Sigmoid colon (tissue), 7 donors: ENCODE data around the gene ING4. TPM values are rescaled to one million over a fixed set of nuclear protein-coding genes. Genes with fewer than 3 reads are reported as not detected.

ENCODE experiments used
- DNase-seq: peaks from one replicate; pipeline ENCODE4 v3.0.0-alpha.2; 2019
- H3K27ac ChIP-seq, 4 donors: fragments of 200-600 bp; sonication (generic); one replicate each; pipeline ENCODE4 v1.5.1; 2016 to 2019; ENCODE audit warnings: mild to moderate bottlenecking in 1 of 4
- H3K27me3 ChIP-seq, 3 donors: fragments of 200-600 bp; sonication (generic); one replicate each; pipeline ENCODE4 v1.5.1; 2019; ENCODE audit warnings: mild to moderate bottlenecking in 1 of 3
- H3K36me3 ChIP-seq, 4 donors: fragments of 200-600 bp; sonication (generic); one replicate each; pipeline ENCODE4 v1.5.1; 2016 to 2019
- H3K4me1 ChIP-seq, 4 donors: fragments of 200-600 bp; sonication (generic); one replicate each; pipeline ENCODE4 v1.5.1; 2017 to 2019
- H3K4me3 ChIP-seq, 4 donors: fragments of 200-600 bp; sonication (generic); one replicate each; pipeline ENCODE4 v1.5.1; 2017 to 2019; ENCODE audit warnings: mild to moderate bottlenecking in 2 of 4, moderate library complexity in 1 of 4
- H3K9me3 ChIP-seq, 4 donors: fragments of 200-600 bp in 3 of 4; sonication (generic) in 3 of 4; one replicate each; pipeline versions ENCODE4 v1.5.1 to v1.6.1; 2013 to 2019
- CTCF ChIP-seq, 4 experiments: fragments of 450-650 bp in 3 of 4; fragments of 200-600 bp in 1 of 4; IDR thresholded peaks; one replicate each; pipeline ENCODE4 v1.5.1; 2016 to 2019; ENCODE audit warnings: antibody characterized with exemption in 4 of 4, mild to moderate bottlenecking in 3 of 4, moderate library complexity in 2 of 4
- EP300 ChIP-seq, 4 donors: sonication (generic); formaldehyde crosslinking; IDR thresholded peaks; one replicate each; pipeline ENCODE4 v1.6.1; 2017; ENCODE audit warnings: antibody characterized with exemption in 4 of 4
- POLR2A ChIP-seq, 2 donors: fragments of 450-650 bp; IDR thresholded peaks; one replicate each; pipeline ENCODE4 v1.6.1; 2016; ENCODE audit warnings: antibody characterized with exemption in 2 of 2, mild to moderate bottlenecking in 2 of 2, moderate library complexity in 2 of 2
- POLR2AphosphoS5 ChIP-seq, 4 donors: sonication (generic); formaldehyde crosslinking; IDR thresholded peaks; one replicate each; pipeline ENCODE4 v1.6.1; 2017; ENCODE audit warnings: antibody characterized with exemption in 4 of 4
- WGBS, 2 donors: extraction: QIAGEN DNeasy Blood & Tissue Kit; methylation state at CpG; one replicate each; pipeline ENCODE4 v1.1.7; 2013; 5-methylcytosine and 5-hydroxymethylcytosine counted together
- intact Hi-C: fragments of 100-400 bp; cut with DNase I; formaldehyde crosslinking; loops from one replicate; pipeline ENCODE4 v1.15.1; 2023
- polyA plus RNA-seq, 3 donors: library from polyadenylated mRNA; stranded (reverse); fragments of 200-250 nt; gene quantifications; one replicate each; pipeline ENCODE4 v1.2.3, GENCODE V29; 2013
- total RNA-seq, 4 donors: library from RNA; depleted of rRNA; stranded (reverse); fragments of >200 nt; gene quantifications; one replicate each; pipeline ENCODE4 v1.1.0, GENCODE V29; 2016
- donor health status: healthy with polysubstance abuse.
- donor health status: Bipolar disorder and iron deficiency.
- donor health status: healthy.

Gene ING4
- total and polyA plus RNA-seq, 7 donors: 37.8 to 85.9 (median 59.5) TPM

GRCh38 chr12:6693832-6694355 lies 31.0 kb upstream of the ING4 start:
- no peak overlapping the region for H3K4me3 ChIP-seq
- TF ChIP-seq POLR2AphosphoS5 (IDR thresholded peaks at IDR 0.05) (no peak), POLR2A (IDR thresholded peaks at IDR 0.05) (no peak), EP300 (IDR thresholded peaks at IDR 0.05) (no peak), CTCF (IDR thresholded peaks at IDR 0.05) (no peak)
- intact Hi-C loops: no loop called here
- no peak for DNase-seq
- no peak overlapping the region for H3K27ac ChIP-seq
- 63 to 86% methylated on average over 4 of the region's 4 CpGs for WGBS, 2 donors
- H3K4me1 ChIP-seq: peaks cover 0 to 11% (median 10%) of the 10 kb centered on the region in 4 donors
- peaks cover 4 to 33% (median 29%) of the 10 kb centered on the region in 3 donors for H3K27me3 ChIP-seq
- no peaks in the 10 kb centered on the region for H3K9me3 ChIP-seq
- no peaks in the 10 kb centered on the region for H3K36me3 ChIP-seq

- Histone ChIP-seq H3K9me3 (no peaks in the 10 kb centered on the region), H3K27ac (no peak overlapping the region), H3K36me3 (no peaks in the 10 kb centered on the region), H3K27me3 (peaks cover 0 to 23% (median 19%) of the 10 kb centered on the region in 3 donors), H3K4me1 (peaks cover 0 to 18% (median 17%) of the 10 kb centered on the region in 4 donors), H3K4me3 (no peak overlapping the region)
- no peak for DNase-seq
- intact Hi-C loops: no loop called here
- TF ChIP-seq CTCF (IDR thresholded peaks at IDR 0.05) (no peak), POLR2AphosphoS5 (IDR thresholded peaks at IDR 0.05) (no peak), POLR2A (IDR thresholded peaks at IDR 0.05) (no peak), EP300 (IDR thresholded peaks at IDR 0.05) (no peak)
- WGBS, 2 donors: 74 to 78% methylated on average over 2 of the region's 2 CpGs
Observed at GRCh38 chr12:6692888-6693287, 30.0 kb upstream of the ING4 start.

- no peak for TF ChIP-seq POLR2A (IDR thresholded peaks at IDR 0.05)
- no peak for TF ChIP-seq POLR2AphosphoS5 (IDR thresholded peaks at IDR 0.05)
- TF ChIP-seq EP300 (IDR thresholded peaks at IDR 0.05): no peak
- no peak for TF ChIP-seq CTCF (IDR thresholded peaks at IDR 0.05)
- H3K27me3 ChIP-seq: peaks cover 0 to 9% (median 8%) of the 10 kb centered on the region in 3 donors
- peaks cover 0 to 4% (median 0%) of the 10 kb centered on the region in 4 donors for H3K36me3 ChIP-seq
- WGBS, 2 donors: 80 to 87% methylated on average over 4 of the region's 4 CpGs
- intact Hi-C loops: no loop called here
- H3K4me1 ChIP-seq: peaks cover 0 to 32% (median 31%) of the 10 kb centered on the region in 4 donors
- H3K27ac ChIP-seq: no peak overlapping the region
- DNase-seq: no peak
- H3K4me3 ChIP-seq: no peak overlapping the region
- H3K9me3 ChIP-seq: no peaks in the 10 kb centered on the region
Observed at GRCh38 chr12:6691473-6691872, 28.6 kb upstream of the ING4 start.

GRCh38 chr12:6688999-6689882 lies 26.3 kb upstream of the ING4 start, which contains the start of gene ZNF384:
TSS of gene ZNF384 (minus strand) at chr12:6689375. CDS start at chr12:6679520, 9,855 bp downstream.
- Histone ChIP-seq H3K36me3 (peaks cover 0 to 4% (median 0%) of the 10 kb centered on the region in 4 donors), H3K27me3 (no peaks in the 10 kb centered on the region), H3K4me1 (peaks cover 0 to 40% (median 36%) of the 10 kb centered on the region in 4 donors), H3K27ac (peak within 1 kb of the TSS; percentile 98 to 100 (median 100)), H3K9me3 (no peaks in the 10 kb centered on the region), H3K4me3 (peak within 1 kb of the TSS; percentile 94 to 98 (median 96))
- intact Hi-C loops: loop anchor here (1.0 to 5.0 kb wide), 4 partner anchors 26 to 88 kb away; partner anchors contain the start of gene ING4
- peak; percentile 99 for DNase-seq
- TF ChIP-seq POLR2AphosphoS5 (IDR thresholded peaks at IDR 0.05): peak; percentile 43 to 78 (median 64)
- peak in 2 of 4 donors; percentile 8 to 40 for TF ChIP-seq EP300 (IDR thresholded peaks at IDR 0.05)
- peak in 2 of 4 experiments; percentile 22 to 35 for TF ChIP-seq CTCF (IDR thresholded peaks at IDR 0.05)
- TF ChIP-seq POLR2A (IDR thresholded peaks at IDR 0.05): peak; percentile 30 to 47
- 1% methylated on average over 72 of the region's 72 CpGs for WGBS, 2 donors
